ENCODE results near the gene PCDH1. TPM values are rescaled to one million over a fixed set of nuclear protein-coding genes. Genes with fewer than 3 reads are reported as not detected.

The PCDH1 gene
- total RNA-seq, 1 experiment from 2014 or later, result 127 TPM

DNA sequence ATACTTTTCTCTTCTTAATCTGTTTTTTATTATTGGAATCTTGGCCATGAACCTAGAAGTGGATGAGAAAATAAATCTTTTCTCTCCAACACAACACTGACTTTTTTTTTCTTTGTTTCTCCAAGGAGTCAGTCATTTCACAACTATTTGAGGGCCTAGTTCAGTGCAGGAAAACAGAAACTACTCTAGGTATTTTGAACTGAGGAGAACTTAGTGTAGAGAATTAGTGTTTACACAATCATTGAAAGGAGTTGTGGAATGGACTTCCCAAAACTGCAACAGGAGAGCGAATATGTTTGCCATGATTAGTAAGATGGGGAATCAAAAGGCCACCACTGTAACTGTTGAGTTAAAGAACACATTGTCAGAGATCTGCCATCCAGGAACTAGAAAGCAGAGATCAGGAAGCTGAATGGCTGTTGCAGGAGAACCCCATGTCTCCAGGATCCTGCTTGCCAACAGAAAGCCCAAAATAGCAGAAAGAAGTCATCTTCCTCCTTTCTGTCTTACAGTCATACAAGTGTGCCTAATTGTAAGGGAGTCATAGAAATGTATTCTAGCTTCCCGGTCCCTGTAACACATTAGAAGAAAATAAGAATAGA, 20.3 kb upstream of the PCDH1 start:
- Histone ChIP-seq H2BK20ac (ENCODE audit: low read depth, low read length, poor library complexity, severe bottlenecking) (no peak overlapping the region), H4K5ac (ENCODE audit: insufficient read length, low read depth, low read length) (no peak overlapping the region), H3K79me2 (ENCODE audit: insufficient read depth, low read length) (no peaks in the 10 kb centered on the region), H3K23me2 (ENCODE audit: insufficient read length, low read depth, low read length, poor library complexity, severe bottlenecking) (no peaks in the 10 kb centered on the region), H3K4me1 (ENCODE audit: insufficient read depth, low read length) (no peaks in the 10 kb centered on the region; the same call in 1 of the 2 replicates), H2BK12ac (ENCODE audit: insufficient read length, low read depth, low read length) (no peak overlapping the region), H2BK15ac (ENCODE audit: low read depth, low read length) (no peak overlapping the region), H3K27ac (ENCODE audit: insufficient read length, low read depth, low read length) (no peak overlapping the region), H3T11ph (ENCODE audit: low read length) (no peak overlapping the region), H4K8ac (replicated peaks; ENCODE audit: insufficient read length, low read depth, low read length) (no peak overlapping the region), H3K9me3 (ENCODE audit: control insufficient read depth, low read depth, low read length) (no peaks in the 10 kb centered on the region), H3K79me1 (ENCODE audit: insufficient read depth, low read depth, low read length, poor library complexity, severe bottlenecking) (no peaks in the 10 kb centered on the region), H4K20me1 (ENCODE audit: control insufficient read depth, insufficient read depth, insufficient read length) (no peaks in the 10 kb centered on the region), H3K4me2 (ENCODE audit: insufficient read depth, insufficient read length, low read length) (no peak overlapping the region), H2AFZ (ENCODE audit: low read length) (no peak overlapping the region), H4K91ac (ENCODE audit: insufficient read length, low read depth, low read length) (no peak overlapping the region), H2BK5ac (ENCODE audit: insufficient read length, low read length) (no peak overlapping the region), H2AK5ac (ENCODE audit: insufficient read length, low read length) (no peak overlapping the region), H2BK120ac (ENCODE audit: low read depth, low read length, poor library complexity, severe bottlenecking) (no peak overlapping the region), H3K23ac (ENCODE audit: insufficient read length, low read depth, low read length) (no peak overlapping the region), H3K14ac (ENCODE audit: insufficient read depth, low read length) (no peak overlapping the region), H3K56ac (ENCODE audit: insufficient read length, low read depth, low read length) (no peak overlapping the region), H3K27me3 (ENCODE audit: insufficient read depth, low read length) (no peaks in the 10 kb centered on the region; the same call in 1 of the 2 replicates), H3K9ac (ENCODE audit: extremely low read depth, insufficient read length, low read length) (no peak overlapping the region), H3K4ac (ENCODE audit: low read depth, low read length) (no peak overlapping the region), H3K18ac (ENCODE audit: insufficient read length, low read depth, low read length) (no peak overlapping the region)
- H3K27ac Mint-ChIP-seq, result no peak overlapping the region
- H3K36me3 Mint-ChIP-seq (ENCODE audit: insufficient read depth in 1 of 3, low read depth in 3 of 3), result peaks cover 0 to 4% (median 3%) of the 10 kb centered on the region in 3 experiments; a peak in 2 of 7 replicates
- no peak overlapping the region for H3K4me3 Mint-ChIP-seq
- no peaks in the 10 kb centered on the region; the same call in none of the 2 replicates for H3K27me3 Mint-ChIP-seq (ENCODE audit: low read depth)
- no peaks in the 10 kb centered on the region for H3K9me3 Mint-ChIP-seq
- no CpG with 5 or more reads among the region's 2 CpGs for WGBS (ENCODE audit: extremely low coverage, insufficient read length, low lambda C conversion rate)
- no peak for DNase-seq
- TF ChIP-seq, protein P1, sequence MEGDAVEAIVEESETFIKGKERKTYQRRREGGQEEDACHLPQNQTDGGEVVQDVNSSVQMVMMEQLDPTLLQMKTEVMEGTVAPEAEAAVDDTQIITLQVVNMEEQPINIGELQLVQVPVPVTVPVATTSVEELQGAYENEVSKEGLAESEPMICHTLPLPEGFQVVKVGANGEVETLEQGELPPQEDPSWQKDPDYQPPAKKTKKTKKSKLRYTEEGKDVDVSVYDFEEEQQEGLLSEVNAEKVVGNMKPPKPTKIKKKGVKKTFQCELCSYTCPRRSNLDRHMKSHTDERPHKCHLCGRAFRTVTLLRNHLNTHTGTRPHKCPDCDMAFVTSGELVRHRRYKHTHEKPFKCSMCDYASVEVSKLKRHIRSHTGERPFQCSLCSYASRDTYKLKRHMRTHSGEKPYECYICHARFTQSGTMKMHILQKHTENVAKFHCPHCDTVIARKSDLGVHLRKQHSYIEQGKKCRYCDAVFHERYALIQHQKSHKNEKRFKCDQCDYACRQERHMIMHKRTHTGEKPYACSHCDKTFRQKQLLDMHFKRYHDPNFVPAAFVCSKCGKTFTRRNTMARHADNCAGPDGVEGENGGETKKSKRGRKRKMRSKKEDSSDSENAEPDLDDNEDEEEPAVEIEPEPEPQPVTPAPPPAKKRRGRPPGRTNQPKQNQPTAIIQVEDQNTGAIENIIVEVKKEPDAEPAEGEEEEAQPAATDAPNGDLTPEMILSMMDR (conservative IDR thresholded peaks at IDR 0.05), result no peak
- H3K4me1 Mint-ChIP-seq, result peaks cover 6 to 9% of the 10 kb centered on the region in 2 experiments

All from H9 (cell line).